IMR-90 (cell line): ENCODE results near the gene CDA. TPM values are rescaled to one million over a fixed set of nuclear protein-coding genes. Genes with fewer than 3 reads are reported as not detected.
A peak's percentile ranks its signal among the peaks of the same experiment; 100 is the strongest.

Experiments
- ATAC-seq: fragments of 200-7000 bp; cut with Tn5 transposase; 2 replicates; pipeline ENCODE4 v1.9.1; 2020; ENCODE audit warnings: low read depth, mild to moderate bottlenecking, moderate library complexity
- BruUV-seq: library from RNA; stranded (reverse); fragments of 400-500 nt; replicated peaks from 2 replicates; lab custom pipeline; 2021; lab: Mats Ljungman, UMichigan
- CTCF ChIA-PET: fragments of 300-600 bp; formaldehyde crosslinking; extraction: SDS; loops from one replicate; lab custom pipeline; 2021; ENCODE audit warnings: antibody characterized with exemption; lab: Yijun Ruan, JAX
- POLR2A ChIA-PET: fragments of 300-600 bp; sonication (Branson Sonifier 250); formaldehyde crosslinking; loops from one replicate; lab custom pipeline; 2022; ENCODE audit warnings: antibody characterized with exemption; ENCODE audit not compliant: unreplicated experiment; lab: Charles Lee
- DNase-seq: peaks from one replicate; pipeline ENCODE4 v3.0.0; 2013
- H2AFZ ChIP-seq: replicated peaks from 2 replicates; pipeline ENCODE3; 2013; ENCODE audit warnings: low read length, mild to moderate bottlenecking; ENCODE audit not compliant: poor library complexity
- H2AK5ac ChIP-seq: 2 replicates; pipeline ENCODE4 v1.6.1; 2013; ENCODE audit warnings: low read depth, low read length, inconsistent platforms
- H2AK9ac ChIP-seq: replicated peaks from 2 replicates; pipeline ENCODE3; 2013; ENCODE audit warnings: mild to moderate bottlenecking, low read depth, low read length, moderate library complexity; ENCODE audit not compliant: poor library complexity
- H2BK120ac ChIP-seq: 2 replicates; pipeline ENCODE4 v1.6.1; 2013; ENCODE audit warnings: low read depth, low read length, inconsistent platforms
- H2BK15ac ChIP-seq: 3 replicates; pipeline ENCODE4 v1.6.1; 2013; ENCODE audit warnings: low read depth, low read length, inconsistent platforms
- H2BK20ac ChIP-seq: 2 replicates; pipeline ENCODE4 v1.6.1; 2013; ENCODE audit warnings: low read depth, mild to moderate bottlenecking, inconsistent platforms, low read length, moderate library complexity
- H2BK5ac ChIP-seq: 2 replicates; pipeline ENCODE4 v1.6.1; 2013; ENCODE audit warnings: mild to moderate bottlenecking, low read depth, low read length, inconsistent platforms; ENCODE audit not compliant: poor library complexity, severe bottlenecking
- H3K14ac ChIP-seq: replicated peaks from 2 replicates; pipeline ENCODE4 v1.6.1; 2013; ENCODE audit warnings: low read depth, low read length, inconsistent platforms
- H3K18ac ChIP-seq: 2 replicates; pipeline ENCODE4 v1.6.1; 2013; ENCODE audit warnings: low read depth, low read length, control low read depth
- H3K23ac ChIP-seq: 2 replicates; pipeline ENCODE4 v1.6.1; 2013; ENCODE audit warnings: low read depth, low read length, inconsistent platforms
- H3K27ac ChIP-seq: 2 replicates; pipeline ENCODE4 v1.5.1; 2013; ENCODE audit warnings: mild to moderate bottlenecking, control low read depth, low read length; ENCODE audit not compliant: insufficient read depth
- H3K27me3 ChIP-seq: 2 replicates; pipeline ENCODE4 v1.6.1; 2013; ENCODE audit warnings: low read length; ENCODE audit not compliant: control insufficient read depth, insufficient read depth
- H3K36me3 ChIP-seq: 2 replicates; pipeline ENCODE4 v1.6.1; 2013; ENCODE audit warnings: low read length, mixed read lengths; ENCODE audit not compliant: control insufficient read depth, insufficient read depth
- H3K4ac ChIP-seq: 2 replicates; pipeline ENCODE4 v1.6.1; 2013; ENCODE audit warnings: low read depth, low read length, inconsistent platforms
- H3K4me1 ChIP-seq: 2 replicates; pipeline ENCODE4 v1.6.1; 2013; ENCODE audit warnings: low read length, mixed read lengths; ENCODE audit not compliant: control insufficient read depth, insufficient read depth
- H3K4me2 ChIP-seq: 2 replicates; pipeline ENCODE4 v1.6.1; 2013; ENCODE audit warnings: low read depth, mild to moderate bottlenecking, control low read depth, low read length, moderate library complexity
- H3K4me3 ChIP-seq: 2 replicates; pipeline ENCODE4 v1.5.1; 2013; ENCODE audit warnings: low read depth, mild to moderate bottlenecking, control low read depth, low read length, moderate library complexity; ENCODE audit not compliant: insufficient read depth
- H3K56ac ChIP-seq: 2 replicates; pipeline ENCODE4 v1.6.1; 2013; ENCODE audit warnings: low read length, inconsistent platforms; ENCODE audit not compliant: insufficient read depth; ENCODE audit errors: extremely low read depth
- H3K79me1 ChIP-seq, 2 experiments: 2 replicates each; pipeline ENCODE4 v1.6.1; 2013; ENCODE audit warnings: low read length in 2 of 2, inconsistent platforms in 1 of 2, low read depth in 1 of 2
- H3K9ac ChIP-seq: 2 replicates; pipeline ENCODE4 v1.6.1; 2013; ENCODE audit warnings: low read depth, low read length, control low read depth
- H3K9me1 ChIP-seq: 2 replicates; pipeline ENCODE4 v1.6.1; 2013; ENCODE audit warnings: low read length, inconsistent platforms; ENCODE audit not compliant: insufficient read depth
- H3K9me3 ChIP-seq: 2 replicates; pipeline ENCODE4 v1.6.1; 2013; ENCODE audit warnings: low read length; ENCODE audit not compliant: control insufficient read depth, insufficient read depth
- H4K20me1 ChIP-seq: 2 replicates; pipeline ENCODE4 v1.6.1; 2013; ENCODE audit warnings: low read length, inconsistent platforms; ENCODE audit not compliant: insufficient read depth
- H4K5ac ChIP-seq: 2 replicates; pipeline ENCODE4 v1.6.1; 2013; ENCODE audit warnings: mild to moderate bottlenecking, low read depth, low read length, control low read depth
- H4K8ac ChIP-seq, 2 experiments: 2 replicates each; pipeline ENCODE4 v1.6.1; 2013; ENCODE audit warnings: low read depth in 2 of 2, low read length in 2 of 2, control low read depth in 1 of 2, inconsistent platforms in 1 of 2
- H4K91ac ChIP-seq: 2 replicates; pipeline ENCODE4 v1.6.1; 2013; ENCODE audit warnings: low read depth, low read length, inconsistent platforms; ENCODE audit not compliant: insufficient read depth
- BHLHE40 ChIP-seq: fragments of 150-350 bp; IDR thresholded peaks from 2 replicates; pipeline ENCODE4 v1.6.1; 2016; ENCODE audit warnings: mild to moderate bottlenecking, low read depth, low read length
- CHD1 ChIP-seq: IDR thresholded peaks from 2 replicates; pipeline ENCODE4 v1.6.1; 2012; ENCODE audit warnings: low read depth, low read length, improper control_type of control experiment
- FOS ChIP-seq: fragments of 150-350 bp; IDR thresholded peaks from 2 replicates; pipeline ENCODE4 v1.6.1; 2016; ENCODE audit warnings: low read depth, low read length
- MAFK ChIP-seq: IDR thresholded peaks from 2 replicates; pipeline ENCODE4 v1.6.1; 2012; ENCODE audit warnings: low read depth, low read length, improper control_type of control experiment
- MXI1 ChIP-seq: IDR thresholded peaks from 2 replicates; pipeline ENCODE4 v1.6.1; 2012; ENCODE audit warnings: low read depth, mild to moderate bottlenecking, low read length, moderate library complexity, borderline replicate concordance
- NFE2L2 ChIP-seq: fragments of 150-350 bp; IDR thresholded peaks from 2 replicates; pipeline ENCODE4 v1.6.1; 2016; ENCODE audit warnings: low read depth, mild to moderate bottlenecking, low read length
- RAD21 ChIP-seq: IDR thresholded peaks from 2 replicates; pipeline ENCODE4 v1.6.1; 2012; ENCODE audit warnings: low read length, improper control_type of control experiment
- RCOR1 ChIP-seq: IDR thresholded peaks from 2 replicates; pipeline ENCODE4 v1.6.1; 2012; ENCODE audit warnings: mild to moderate bottlenecking, low read length, improper control_type of control experiment; ENCODE audit not compliant: insufficient replicate concordance
- USF2 ChIP-seq: fragments of 150-350 bp; IDR thresholded peaks from 2 replicates; pipeline ENCODE4 v1.6.1; 2017; ENCODE audit warnings: mild to moderate bottlenecking, antibody characterized with exemption, low read length, low read depth
- WGBS, 2 experiments: methylation state at CpG; one replicate each; pipeline versions ENCODE4 v1.1.5 to v1.1.7; 2013; ENCODE audit warnings: missing lambda C conversion rate in 2 of 2; ENCODE audit not compliant: insufficient read length in 1 of 2; ENCODE audit errors: extremely low coverage in 2 of 2; 5-methylcytosine and 5-hydroxymethylcytosine counted together
- dilution Hi-C: fragments of 300-500 bp; cut with HindIII; formaldehyde crosslinking; loops from one replicate; pipeline ENCODE4 v1.14.3; 2018; ENCODE audit warnings: low sequenced_read_pairs; ENCODE audit not compliant: unreplicated experiment
- in situ Hi-C: fragments of 300-500 bp; cut with MboI; formaldehyde crosslinking; loops from 3 replicates; pipeline ENCODE4 v1.14.3; 2019; ENCODE audit warnings: low sequenced_read_pairs, inconsistent platforms, mixed read lengths
- intact Hi-C: fragments of 100-400 bp; cut with micrococcal nuclease; formaldehyde crosslinking; loops from 2 replicates; pipeline ENCODE4 v1.10.0; 2022
- polyA plus RNA-seq, 3 experiments: library from polyadenylated mRNA; depleted of rRNA; stranded (reverse); fragments of >200 nt; gene quantifications; 2 replicates each; pipeline ENCODE4 v1.2.3, GENCODE V29; 2012; ENCODE audit warnings: low replicate concordance in 1 of 3
- total RNA-seq: library from RNA; depleted of rRNA; stranded (reverse); fragments of >200 nt; gene quantifications from 2 replicates; pipeline ENCODE4 v1.2.3, GENCODE V29; 2012
- TF ChIP-seq, protein P1 (sequence below): conservative IDR thresholded peaks from 2 replicates; pipeline ENCODE4 v1.5.1; 2012; ENCODE audit warnings: mild to moderate bottlenecking, low read depth, low read length, improper control_type of control experiment

Gene CDA
- total and polyA plus RNA-seq, 2 of the 4 experiments (the other 2 are of a cell fraction) = 0.90 to 9.4 TPM

DNA sequence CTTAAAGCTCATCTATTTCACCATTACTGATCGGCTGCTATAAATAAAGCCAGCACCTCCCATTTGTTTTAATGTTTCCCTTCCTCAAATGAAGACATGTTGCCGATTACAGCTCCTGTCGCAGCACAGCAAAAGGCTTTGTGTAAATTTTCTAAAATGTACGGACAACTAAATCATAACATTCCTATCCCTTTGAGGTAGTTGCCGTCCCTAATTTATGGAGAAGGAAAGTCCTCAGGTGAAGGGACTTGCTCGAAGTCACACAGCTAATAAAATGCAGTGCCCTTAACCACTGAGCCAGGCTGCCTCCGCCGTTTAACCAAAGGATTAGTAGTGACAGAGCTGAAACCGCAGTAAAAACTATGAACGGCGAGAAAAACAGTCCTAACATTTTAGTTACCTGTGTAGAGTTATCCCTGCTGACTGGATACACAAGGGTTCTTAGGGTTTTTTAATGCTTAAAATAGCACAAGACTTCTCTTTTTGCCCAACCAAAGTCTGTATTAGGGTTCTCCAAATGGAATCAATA is 45.2 kb downstream of the CDA start (continued):
- TF ChIP-seq, protein P1, sequence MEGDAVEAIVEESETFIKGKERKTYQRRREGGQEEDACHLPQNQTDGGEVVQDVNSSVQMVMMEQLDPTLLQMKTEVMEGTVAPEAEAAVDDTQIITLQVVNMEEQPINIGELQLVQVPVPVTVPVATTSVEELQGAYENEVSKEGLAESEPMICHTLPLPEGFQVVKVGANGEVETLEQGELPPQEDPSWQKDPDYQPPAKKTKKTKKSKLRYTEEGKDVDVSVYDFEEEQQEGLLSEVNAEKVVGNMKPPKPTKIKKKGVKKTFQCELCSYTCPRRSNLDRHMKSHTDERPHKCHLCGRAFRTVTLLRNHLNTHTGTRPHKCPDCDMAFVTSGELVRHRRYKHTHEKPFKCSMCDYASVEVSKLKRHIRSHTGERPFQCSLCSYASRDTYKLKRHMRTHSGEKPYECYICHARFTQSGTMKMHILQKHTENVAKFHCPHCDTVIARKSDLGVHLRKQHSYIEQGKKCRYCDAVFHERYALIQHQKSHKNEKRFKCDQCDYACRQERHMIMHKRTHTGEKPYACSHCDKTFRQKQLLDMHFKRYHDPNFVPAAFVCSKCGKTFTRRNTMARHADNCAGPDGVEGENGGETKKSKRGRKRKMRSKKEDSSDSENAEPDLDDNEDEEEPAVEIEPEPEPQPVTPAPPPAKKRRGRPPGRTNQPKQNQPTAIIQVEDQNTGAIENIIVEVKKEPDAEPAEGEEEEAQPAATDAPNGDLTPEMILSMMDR = no peak
- TF ChIP-seq NFE2L2 = no peak
- no peak for TF ChIP-seq FOS

DNA sequence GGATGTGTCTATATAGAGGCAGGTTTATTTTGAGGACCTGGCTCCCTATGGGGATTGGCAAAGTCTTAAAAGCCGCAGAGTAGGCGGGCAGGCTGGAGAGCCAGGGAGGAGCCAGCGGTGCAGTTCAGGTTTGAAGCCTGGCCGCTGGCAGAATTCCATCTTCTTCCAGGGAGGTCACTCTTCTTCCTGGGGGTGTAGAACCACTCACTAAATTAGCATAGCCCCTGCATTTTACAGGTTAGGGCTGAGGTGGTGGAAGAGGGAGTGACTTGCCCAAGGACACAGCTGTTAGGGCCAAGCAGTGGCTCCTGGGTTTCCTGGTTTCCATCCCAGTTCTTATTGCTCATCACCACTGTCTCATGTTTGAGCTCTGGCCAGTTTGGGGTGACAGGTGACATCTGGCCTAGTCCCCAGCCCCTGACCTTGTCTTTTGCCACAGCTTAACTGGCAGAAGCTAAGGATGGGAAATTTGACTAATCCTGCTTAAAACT is 45.7 kb downstream of the CDA start:
- no peaks in the 10 kb centered on the region for H3K9me3 ChIP-seq
- BruUV-seq = no TSS peak
- H3K4ac ChIP-seq = no peak overlapping the region
- WGBS, 2 experiments = no CpG with 5 or more reads among the region's 4 CpGs
- 0 out of 2 replicates have a peak, but pooled peaks cover 4% of the 10 kb centered on the region for H3K27me3 ChIP-seq
- peaks cover 14% of the 10 kb centered on the region for H3K9me1 ChIP-seq
- no peak overlapping the region for H4K8ac ChIP-seq
- TF ChIP-seq BHLHE40 = no peak
- no peak for TF ChIP-seq RAD21
- TF ChIP-seq MXI1 = no peak
- TF ChIP-seq MAFK = no peak
- TF ChIP-seq RCOR1 = no peak
- TF ChIP-seq CHD1 = no peak
- no peak for TF ChIP-seq USF2
- H3K9ac ChIP-seq = no peak overlapping the region
- H2AK5ac ChIP-seq = no peak overlapping the region
- H3K18ac ChIP-seq = no peak overlapping the region
- no peak overlapping the region for H2AK9ac ChIP-seq
- peak overlapping the region; percentile 97 for H3K4me2 ChIP-seq
- H2BK5ac ChIP-seq = no peak overlapping the region
- H3K23ac ChIP-seq = no peak overlapping the region
- intact Hi-C loops = loop anchor here (5.0 kb wide), 2 partner anchors 417 to 717 kb away; no protein-coding TSS in a partner anchor
- peak overlapping the region; percentile 26 for H2AFZ ChIP-seq
- H4K20me1 ChIP-seq = peaks cover 10% of the 10 kb centered on the region; the same call in 1 of the 2 replicates
- DNase-seq = peak; percentile 25
- peak overlapping the region; percentile 84 for H3K4me3 ChIP-seq
- no peaks in the 10 kb centered on the region for H3K4me1 ChIP-seq
- ATAC-seq = peak; percentile 10; the same call in 1 of the 2 replicates
- in situ Hi-C loops = loop anchor here (5.0 to 25.0 kb wide), 3 partner anchors 62 to 422 kb away; no protein-coding TSS in a partner anchor
- no peak overlapping the region for H3K14ac ChIP-seq
- H3K56ac ChIP-seq = no peak overlapping the region
- H3K27ac ChIP-seq = no peak overlapping the region
- H4K5ac ChIP-seq = no peak overlapping the region
- H2BK20ac ChIP-seq = no peak overlapping the region
- H3K79me1 ChIP-seq = peaks cover 10 to 26% of the 10 kb centered on the region in 2 experiments
- no peak overlapping the region for H4K91ac ChIP-seq
- H2BK15ac ChIP-seq = 0 out of 3 replicates have a peak overlapping the region, but pooled peaks have one; percentile 1
- CTCF ChIA-PET = interaction anchor here (1.1 to 2.1 kb wide), 3 partner anchors 16 to 60 kb away, joined by 3 to 25 read pairs (median 4); no protein-coding TSS in a partner anchor
- H3K36me3 ChIP-seq = peaks cover 15% of the 10 kb centered on the region
- POLR2A ChIA-PET = no interaction called here
- no peak overlapping the region for H2BK120ac ChIP-seq
- dilution Hi-C loops = no loop called here
